ENCODE results near the gene FRRS1.

The FRRS1 gene

DNA sequence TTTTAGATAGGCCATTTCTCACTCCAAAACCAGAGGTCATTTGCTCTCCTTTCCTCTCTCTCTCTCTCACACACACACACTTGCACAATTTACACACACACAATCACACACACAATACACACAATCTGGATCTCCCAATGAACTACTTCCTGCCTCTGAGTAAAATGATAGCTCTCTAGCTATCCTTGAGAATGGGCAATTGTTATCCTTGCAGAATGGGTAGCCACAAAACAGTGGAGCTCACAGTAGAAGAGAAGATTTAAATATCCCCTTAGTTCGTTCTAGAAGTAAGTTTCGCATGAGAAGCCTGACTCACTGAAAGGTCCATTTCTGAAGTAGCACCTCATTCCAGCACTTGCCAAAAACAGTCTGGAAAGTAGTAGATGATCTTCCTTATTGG lies 102.9 kb downstream of the FRRS1 start:
- H3K36me3 ChIP-seq (ENCODE audit: insufficient read depth, low read length): no peaks in the 10 kb centered on the region
- H3K9me3 ChIP-seq (ENCODE audit: low read depth, low read length): no peaks in the 10 kb centered on the region
- no peak overlapping the region for H3K9ac ChIP-seq (ENCODE audit: insufficient read length)
- H3K4me3 ChIP-seq: no peak overlapping the region
- TF ChIP-seq POLR2AphosphoS5 (IDR thresholded peaks at IDR 0.05; ENCODE audit: borderline replicate concordance, low read depth, low read length) (no peak), EZH2 (IDR thresholded peaks at IDR 0.05) (no peak), FOXP2 (optimal IDR thresholded peaks at IDR 0.05; ENCODE audit: control extremely low read depth, extremely low read length, insufficient read depth) (no peak)
- no peak overlapping the region for H3K27ac ChIP-seq
- no peak for DNase-seq (ENCODE audit: low read depth, low spot score)

DNA sequence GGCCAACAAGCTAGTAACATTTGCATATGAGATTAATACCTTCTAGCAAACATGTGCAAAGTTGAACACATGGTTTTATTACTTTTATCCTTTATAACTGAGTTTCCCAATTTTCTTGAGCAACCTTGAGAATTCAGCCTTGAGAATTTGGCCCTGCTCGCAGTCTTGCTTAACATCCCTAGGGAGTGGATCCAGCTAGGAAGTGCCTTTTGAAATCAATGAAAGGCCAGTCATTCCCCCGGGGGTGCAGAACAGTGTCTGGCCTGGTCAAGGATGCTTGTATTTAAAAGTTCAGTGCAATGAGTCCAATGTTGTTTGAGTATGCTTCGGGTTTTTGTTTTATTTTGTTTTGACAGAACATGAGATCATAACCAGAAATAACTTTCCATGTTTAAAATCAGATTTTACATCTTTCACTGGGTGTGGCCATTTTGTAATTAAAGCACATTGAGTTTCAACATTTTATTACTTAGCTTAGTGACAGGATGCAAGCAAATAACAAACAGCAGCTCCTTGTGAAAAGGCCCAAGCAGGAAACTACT lies 103.8 kb downstream of the FRRS1 start:
- H3K9ac ChIP-seq (ENCODE audit: insufficient read length): no peak overlapping the region
- no peaks in the 10 kb centered on the region for H3K9me3 ChIP-seq (ENCODE audit: low read depth, low read length)
- H3K27ac ChIP-seq: peak overlapping the region; percentile 53; the same call in 1 of the 2 replicates
- DNase-seq (ENCODE audit: low read depth, low spot score): peak; percentile 26
- no peaks in the 10 kb centered on the region for H3K36me3 ChIP-seq (ENCODE audit: insufficient read depth, low read length)
- TF ChIP-seq POLR2AphosphoS5 (IDR thresholded peaks at IDR 0.05; ENCODE audit: borderline replicate concordance, low read depth, low read length) (no peak), FOXP2 (optimal IDR thresholded peaks at IDR 0.05; ENCODE audit: control extremely low read depth, extremely low read length, insufficient read depth) (no peak), EZH2 (IDR thresholded peaks at IDR 0.05) (no peak)
- H3K4me3 ChIP-seq: 0 out of 2 replicates have a peak overlapping the region, but pooled peaks have one; percentile 28

DNA sequence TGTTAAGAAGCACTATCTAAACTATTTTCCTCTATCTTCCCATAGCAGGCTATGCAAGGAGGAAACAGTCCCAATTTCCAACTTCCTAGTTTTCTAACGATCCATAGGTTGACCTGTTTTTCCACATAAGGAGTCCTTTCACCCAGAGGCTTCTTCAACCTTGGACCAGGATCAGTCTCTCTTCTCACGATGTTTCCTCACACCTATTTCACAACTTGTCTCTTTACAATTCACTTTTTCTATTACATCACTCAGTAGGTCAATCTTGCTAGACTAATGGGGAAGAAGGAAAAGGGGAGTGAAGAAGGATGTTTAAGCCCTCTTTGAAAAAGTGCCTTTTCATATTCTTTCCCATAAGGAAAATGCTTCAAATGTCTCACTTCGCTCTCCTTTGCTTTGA lies 104.7 kb downstream of the FRRS1 start:
- Histone ChIP-seq H3K27ac (0 out of 2 replicates have a peak overlapping the region, but pooled peaks have one; percentile 53), H3K9ac (ENCODE audit: insufficient read length) (no peak overlapping the region)
- TF ChIP-seq EZH2 (IDR thresholded peaks at IDR 0.05) (no peak), FOXP2 (optimal IDR thresholded peaks at IDR 0.05; ENCODE audit: control extremely low read depth, extremely low read length, insufficient read depth) (no peak), POLR2AphosphoS5 (IDR thresholded peaks at IDR 0.05; ENCODE audit: borderline replicate concordance, low read depth, low read length) (no peak)

DNA sequence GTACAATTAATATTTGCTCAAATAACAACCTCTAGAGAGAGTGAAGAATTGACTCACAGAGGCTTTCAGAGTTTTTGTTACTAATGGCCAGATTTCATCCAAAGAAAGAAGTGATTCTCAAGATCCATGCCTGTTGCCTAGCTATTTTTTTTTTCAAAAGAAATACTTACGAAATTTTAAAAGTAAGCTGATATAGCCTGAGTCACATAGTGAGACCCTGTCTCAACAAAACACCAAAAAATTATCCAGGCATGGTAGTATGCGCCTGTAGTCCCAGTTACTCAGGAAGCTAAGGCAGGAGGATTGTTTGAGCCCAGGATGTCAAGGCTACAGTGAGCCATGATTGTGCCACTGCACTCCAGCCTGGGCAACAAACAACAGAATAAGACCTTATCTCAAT lies 105.9 kb downstream of the FRRS1 start:
- Histone ChIP-seq H3K9ac (ENCODE audit: insufficient read length) (no peak overlapping the region), H3K4me3 (no peak overlapping the region), H3K36me3 (ENCODE audit: insufficient read depth, low read length) (no peaks in the 10 kb centered on the region), H3K27ac (no peak overlapping the region), H3K9me3 (ENCODE audit: low read depth, low read length) (no peaks in the 10 kb centered on the region)
- TF ChIP-seq EZH2 (IDR thresholded peaks at IDR 0.05): no peak
- DNase-seq (ENCODE audit: low read depth, low spot score): no peak

More for the DNA sequence above, 104.7 kb downstream of the FRRS1 start:
- H3K36me3 ChIP-seq (ENCODE audit: insufficient read depth, low read length): no peaks in the 10 kb centered on the region
- H3K4me3 ChIP-seq: no peak overlapping the region
- H3K9me3 ChIP-seq (ENCODE audit: low read depth, low read length): no peaks in the 10 kb centered on the region
- DNase-seq (ENCODE audit: low read depth, low spot score): no peak

DNA sequence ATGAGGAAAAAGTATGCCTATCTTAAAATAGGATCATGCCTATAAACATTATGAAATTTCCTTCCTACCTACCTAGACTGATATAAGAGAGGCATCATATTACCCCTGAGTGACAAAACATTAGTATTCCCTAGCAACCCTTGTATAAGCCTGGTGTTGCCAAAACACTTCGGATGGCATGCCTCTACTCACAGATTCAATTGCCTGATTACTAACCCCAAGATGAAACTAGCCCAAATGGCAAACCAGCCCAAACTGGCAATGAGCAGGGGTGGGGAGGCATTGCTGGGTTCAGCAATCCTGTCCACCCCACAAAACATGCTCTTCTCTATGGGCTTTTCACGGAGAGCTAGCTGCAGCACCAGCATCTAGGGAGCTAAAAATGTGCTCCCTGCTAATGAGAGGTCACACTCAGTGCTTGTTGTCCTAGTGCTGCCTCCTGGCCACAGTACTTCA lies 106.7 kb downstream of the FRRS1 start:
- Histone ChIP-seq H3K27ac (no peak overlapping the region), H3K9me3 (ENCODE audit: low read depth, low read length) (no peaks in the 10 kb centered on the region), H3K36me3 (ENCODE audit: insufficient read depth, low read length) (no peaks in the 10 kb centered on the region), H3K9ac (ENCODE audit: insufficient read length) (no peak overlapping the region), H3K4me3 (no peak overlapping the region)
- TF ChIP-seq POLR2AphosphoS5 (IDR thresholded peaks at IDR 0.05; ENCODE audit: borderline replicate concordance, low read depth, low read length): no peak
- TF ChIP-seq EZH2 (IDR thresholded peaks at IDR 0.05): no peak
- TF ChIP-seq FOXP2 (optimal IDR thresholded peaks at IDR 0.05; ENCODE audit: control extremely low read depth, extremely low read length, insufficient read depth): no peak
- no peak for DNase-seq (ENCODE audit: low read depth, low spot score)
